Measurements from ENCODE around the gene TMED1.
"Not testable (repeated sequence)": the region's sequence is repeated elsewhere in the genome, so short reads cannot be mapped to it uniquely, and the experiment has no call there.

The TMED1 gene

DNA sequence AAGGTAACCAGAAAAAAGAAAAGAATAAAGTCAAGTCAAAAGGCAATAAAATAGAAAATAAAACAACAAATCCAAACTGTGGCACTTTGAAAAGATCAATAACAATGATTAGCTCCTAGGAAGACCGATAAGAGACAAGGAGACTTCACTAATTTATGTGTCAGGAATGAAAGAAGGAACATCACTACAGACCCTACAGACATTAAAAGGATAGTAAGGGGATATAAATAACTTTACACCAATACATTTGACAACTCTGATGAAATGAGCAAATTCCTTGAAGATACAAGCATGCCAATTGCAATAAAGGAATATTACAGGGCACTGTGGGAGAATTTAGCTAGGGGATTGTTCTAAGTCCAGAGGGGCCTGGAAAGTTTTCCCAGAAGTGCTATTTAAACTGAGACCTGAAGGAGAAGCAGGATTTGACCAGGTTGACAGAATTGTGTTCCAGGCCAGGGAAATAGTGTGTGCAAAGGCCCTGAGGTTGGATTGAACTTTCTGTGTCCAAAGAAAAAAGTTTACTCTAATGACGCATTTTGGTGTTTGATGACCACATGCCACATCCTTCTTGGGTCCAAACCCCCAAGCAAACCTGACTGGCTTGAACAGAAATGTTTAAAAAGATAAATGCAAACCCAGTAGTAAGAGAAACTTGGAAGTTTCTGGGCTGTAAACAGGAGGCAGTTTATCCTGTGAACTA lies 10.6 kb upstream of the TMED1 start:
- DNase-seq (ENCODE audit: low spot score): no peak
- TF ChIP-seq, protein P1, sequence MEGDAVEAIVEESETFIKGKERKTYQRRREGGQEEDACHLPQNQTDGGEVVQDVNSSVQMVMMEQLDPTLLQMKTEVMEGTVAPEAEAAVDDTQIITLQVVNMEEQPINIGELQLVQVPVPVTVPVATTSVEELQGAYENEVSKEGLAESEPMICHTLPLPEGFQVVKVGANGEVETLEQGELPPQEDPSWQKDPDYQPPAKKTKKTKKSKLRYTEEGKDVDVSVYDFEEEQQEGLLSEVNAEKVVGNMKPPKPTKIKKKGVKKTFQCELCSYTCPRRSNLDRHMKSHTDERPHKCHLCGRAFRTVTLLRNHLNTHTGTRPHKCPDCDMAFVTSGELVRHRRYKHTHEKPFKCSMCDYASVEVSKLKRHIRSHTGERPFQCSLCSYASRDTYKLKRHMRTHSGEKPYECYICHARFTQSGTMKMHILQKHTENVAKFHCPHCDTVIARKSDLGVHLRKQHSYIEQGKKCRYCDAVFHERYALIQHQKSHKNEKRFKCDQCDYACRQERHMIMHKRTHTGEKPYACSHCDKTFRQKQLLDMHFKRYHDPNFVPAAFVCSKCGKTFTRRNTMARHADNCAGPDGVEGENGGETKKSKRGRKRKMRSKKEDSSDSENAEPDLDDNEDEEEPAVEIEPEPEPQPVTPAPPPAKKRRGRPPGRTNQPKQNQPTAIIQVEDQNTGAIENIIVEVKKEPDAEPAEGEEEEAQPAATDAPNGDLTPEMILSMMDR (IDR thresholded peaks at IDR 0.05; ENCODE audit: extremely low read depth, missing control alignments): no peak

DNA sequence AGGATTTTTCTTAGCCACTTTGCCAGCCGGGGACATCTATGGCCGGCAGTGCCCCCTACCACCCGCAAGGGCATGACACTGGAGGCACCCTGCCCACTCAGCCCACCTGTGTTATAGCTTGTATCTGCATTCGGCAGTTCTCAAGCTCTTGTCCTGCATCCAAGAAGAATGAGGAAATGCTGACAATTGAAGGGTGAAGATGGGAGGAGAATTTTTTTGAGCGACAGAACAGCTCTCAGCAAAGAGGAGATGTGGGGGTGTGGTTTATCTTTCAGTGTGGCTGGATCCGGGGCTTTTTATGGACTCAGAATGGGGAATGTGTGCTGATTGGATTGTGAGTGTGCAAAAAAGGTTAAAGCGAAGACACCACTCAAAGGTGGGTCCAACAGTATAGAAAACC lies 6.8 kb upstream of the TMED1 start:
- TF ChIP-seq, protein P1 (IDR thresholded peaks at IDR 0.05; ENCODE audit: extremely low read depth, missing control alignments): no peak
- no peak for DNase-seq (ENCODE audit: low spot score)

DNA sequence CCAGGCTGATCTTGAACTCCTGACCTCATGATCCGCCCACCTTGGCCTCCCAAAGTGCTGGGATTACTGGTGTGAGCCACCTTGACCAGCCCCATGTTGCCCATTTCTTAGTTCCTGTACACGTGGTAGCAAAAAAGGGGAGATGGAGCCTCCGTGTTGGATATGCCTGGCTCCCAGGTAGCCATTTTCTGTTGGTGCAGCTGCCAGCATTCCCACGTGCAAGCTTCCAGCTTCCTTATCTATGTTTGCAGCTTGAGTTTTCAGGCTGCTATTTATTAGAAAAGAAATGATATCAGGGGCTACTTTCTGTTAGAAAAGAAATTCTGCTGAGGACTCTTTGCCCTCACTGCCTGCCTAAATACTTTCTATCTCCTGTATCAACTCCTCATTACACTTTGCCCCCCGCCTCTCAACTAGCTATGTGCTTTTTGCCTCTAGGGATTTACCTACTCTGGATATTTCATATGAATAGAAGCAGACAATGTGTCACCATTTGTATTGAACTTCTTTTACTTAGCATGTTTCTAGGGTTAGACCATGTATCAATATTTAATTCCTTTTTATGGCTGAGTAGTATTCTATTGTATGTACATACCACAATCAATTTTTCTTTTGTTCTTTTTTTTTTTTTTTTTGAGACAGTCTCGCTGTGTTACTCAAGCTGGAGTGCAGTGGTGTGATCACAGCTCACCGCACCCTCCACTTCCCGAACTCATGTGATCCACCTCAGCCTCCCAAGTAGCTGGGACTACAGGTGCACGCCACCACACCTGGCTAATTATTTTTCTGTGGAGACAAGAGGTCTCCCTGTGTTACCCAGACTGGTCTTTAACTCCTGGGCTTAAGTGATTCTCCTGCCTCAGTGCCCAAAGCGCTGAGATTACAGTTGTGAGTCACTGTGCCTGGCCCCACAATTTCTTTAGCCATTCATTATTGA lies 3.4 kb upstream of the TMED1 start:
- no peak for DNase-seq (ENCODE audit: low spot score)
- TF ChIP-seq, protein P1 (IDR thresholded peaks at IDR 0.05; ENCODE audit: extremely low read depth, missing control alignments): no peak

DNA sequence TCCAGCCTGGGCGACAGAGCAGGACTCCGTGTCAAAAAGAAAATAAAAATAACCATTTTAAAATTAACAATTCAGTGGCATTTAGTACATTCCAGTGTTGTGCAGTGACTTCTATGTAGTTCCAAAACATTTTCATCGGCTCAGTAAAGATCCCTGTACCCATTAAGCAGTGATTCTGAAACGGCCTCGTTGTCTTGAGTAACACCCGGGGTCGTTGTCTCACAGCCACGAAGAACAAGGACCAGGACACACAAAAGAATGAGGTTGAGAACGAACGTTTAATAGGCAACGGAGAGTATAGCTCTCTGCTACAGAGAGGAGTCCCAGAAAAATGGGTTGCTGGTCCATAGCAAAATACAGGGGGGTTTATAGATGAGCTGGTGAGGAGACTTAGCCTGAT lies 2.4 kb upstream of the TMED1 start:
- no peak for DNase-seq (ENCODE audit: low spot score)
- TF ChIP-seq, protein P1 (IDR thresholded peaks at IDR 0.05; ENCODE audit: extremely low read depth, missing control alignments): no peak

DNA sequence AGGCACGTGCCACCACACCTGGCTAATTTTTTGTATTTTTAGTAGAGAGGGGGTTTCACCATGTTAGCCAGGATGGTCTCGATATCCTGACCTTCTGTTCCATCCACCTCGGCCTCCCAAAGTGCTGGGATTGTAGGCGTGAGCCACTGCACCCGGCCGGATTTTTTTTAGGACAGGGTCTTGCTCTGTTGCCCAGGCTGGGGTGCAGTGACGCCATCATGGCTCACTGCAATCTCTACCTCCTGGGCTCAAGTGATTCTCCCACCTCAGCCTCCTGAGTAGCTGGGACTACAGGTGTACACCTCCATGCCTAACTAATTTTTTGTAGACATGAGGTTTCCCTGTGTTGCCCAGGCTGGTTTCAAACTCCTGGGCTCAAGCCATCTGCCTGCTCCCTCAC lies 1.6 kb upstream of the TMED1 start:
- DNase-seq (ENCODE audit: low spot score): not testable (repeated sequence)

DNA sequence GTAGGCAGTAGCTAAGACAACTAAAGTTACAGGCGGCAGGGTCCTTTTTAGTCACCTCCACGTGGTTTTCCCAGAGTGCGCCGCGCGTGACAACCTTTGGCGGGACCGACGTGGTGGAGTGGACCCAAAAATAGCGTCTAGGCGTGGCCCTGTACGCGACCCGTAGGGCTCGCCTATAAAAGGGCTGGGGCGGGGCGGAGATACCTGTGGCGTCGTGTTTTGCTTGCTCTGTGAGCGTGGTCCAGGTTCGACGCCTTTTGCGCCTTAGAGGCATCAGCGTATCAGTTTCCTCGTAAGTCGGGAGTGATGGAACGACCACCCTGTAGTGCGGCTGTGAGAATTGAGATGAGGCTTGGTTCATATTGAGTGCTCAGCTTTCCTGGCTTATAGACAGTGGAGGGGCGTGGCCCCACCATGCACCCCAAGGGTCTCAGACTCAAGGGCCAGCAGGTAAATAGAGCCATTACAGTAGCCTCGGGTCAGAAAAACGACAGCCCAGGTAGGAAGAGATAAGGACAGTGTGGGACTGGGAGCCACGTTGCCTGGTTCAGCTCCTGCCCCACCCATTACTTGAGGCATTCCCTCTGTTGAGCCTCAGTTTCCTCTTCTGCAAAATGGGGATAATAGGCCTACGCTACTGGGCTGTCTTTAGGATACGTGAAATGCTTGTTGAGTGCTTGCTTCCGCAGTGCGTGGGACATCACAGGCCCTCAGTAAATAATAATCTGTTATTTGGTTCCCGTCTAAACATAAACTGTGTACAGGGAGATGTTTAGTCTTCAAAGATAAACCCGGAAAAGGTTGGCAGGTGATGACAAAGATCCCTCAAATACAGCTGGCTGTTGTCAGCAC lies 693 bp upstream of the TMED1 start:
- TF ChIP-seq, protein P1 (IDR thresholded peaks at IDR 0.05; ENCODE audit: extremely low read depth, missing control alignments): no peak
- peak; percentile 85 for DNase-seq (ENCODE audit: low spot score)

DNA sequence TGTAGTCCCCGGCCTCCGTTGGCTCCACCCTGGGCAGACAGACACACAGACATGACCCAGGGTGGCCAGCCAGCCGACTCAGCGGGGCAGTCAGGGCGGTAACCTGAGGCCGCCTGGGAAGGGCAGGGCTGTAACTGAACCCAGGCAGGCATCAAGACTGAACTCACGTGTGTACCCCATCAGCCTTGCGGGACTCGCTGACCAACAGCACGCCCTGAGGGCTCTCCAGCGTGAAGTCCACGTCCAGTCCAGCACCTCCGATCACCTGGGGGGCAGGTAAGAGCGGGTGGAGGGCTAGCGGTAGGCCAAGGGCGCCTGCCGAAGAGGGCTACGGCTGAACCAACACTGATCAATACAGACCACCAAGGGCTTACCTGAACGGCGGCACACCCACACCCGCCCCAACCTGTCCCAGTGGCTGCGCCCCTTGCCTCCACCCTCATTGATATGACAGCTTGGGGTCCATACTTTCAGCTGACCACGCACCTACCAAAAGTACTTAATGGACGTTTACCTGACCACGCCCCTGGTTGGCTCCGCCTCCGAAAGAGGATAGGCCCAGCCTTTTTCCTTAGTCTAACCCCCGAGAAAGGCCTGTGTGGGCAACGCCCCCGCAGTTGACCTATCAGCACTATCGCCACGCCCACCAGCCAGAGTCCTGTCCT lies 791 bp downstream of the TMED1 start:
- TF ChIP-seq, protein P1 (IDR thresholded peaks at IDR 0.05; ENCODE audit: extremely low read depth, missing control alignments): no peak
- no peak for DNase-seq (ENCODE audit: low spot score)

All from GM20000 (cell line).